GM18511 (cell line): ENCODE data around the gene DOCK11.
"Not testable (repeated sequence)": the region's sequence is repeated elsewhere in the genome, so short reads cannot be mapped to it uniquely, and the experiment has no call there.

Experiments
- ATAC-seq: cut with Tn5 transposase; IDR thresholded peaks from one replicate; pipeline ENCODE4 v1.9.1; 2021; ENCODE audit warnings: mild to moderate bottlenecking, moderate library complexity; ENCODE audit not compliant: unreplicated experiment

Gene DOCK11

DNA sequence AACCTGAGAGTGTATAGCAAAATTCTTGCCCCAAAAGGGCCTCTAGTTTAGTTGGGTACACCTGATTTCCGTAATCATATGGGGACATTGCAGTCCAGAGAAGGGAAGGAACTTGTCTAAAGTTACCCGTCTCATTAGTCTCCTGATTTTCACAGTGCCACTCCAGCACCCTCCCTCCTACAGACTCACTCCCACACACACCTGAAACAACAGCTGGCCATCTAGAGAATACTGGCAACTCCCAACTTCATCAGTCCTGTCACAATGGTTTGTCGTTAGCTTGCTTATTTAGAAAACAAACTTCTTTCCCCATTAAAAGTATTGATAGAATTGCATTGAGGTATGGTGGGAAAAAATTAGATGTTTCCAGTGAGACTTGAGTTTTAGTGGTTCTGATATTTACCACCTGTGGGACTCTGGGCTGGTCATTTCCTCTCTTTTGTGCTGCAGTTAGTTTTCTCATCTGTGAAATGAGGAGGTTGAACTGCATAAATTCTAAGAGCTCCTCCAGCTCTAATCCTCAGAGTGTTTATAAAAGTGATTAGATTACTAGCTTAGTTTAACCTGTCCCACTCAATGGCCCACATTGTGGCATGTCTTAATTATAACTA lies 233.5 kb downstream of the DOCK11 start:
- ATAC-seq, result no peak

GRCh38 chrX:118730500-118731247 lies 235.1 kb downstream of the DOCK11 start:
- no peak for ATAC-seq

GRCh38 chrX:118732551-118732950 lies 236.9 kb downstream of the DOCK11 start:
- not testable (repeated sequence) for ATAC-seq

GRCh38 chrX:118734909-118735308 lies 239.3 kb downstream of the DOCK11 start:
- no peak for ATAC-seq
